Mucosa of descending colon (tissue), 3 donors: ENCODE data around the gene ZSCAN23. TPM values are rescaled to one million over a fixed set of nuclear protein-coding genes. Genes with fewer than 3 reads are reported as not detected.

Source experiments
- ATAC-seq: fragments of 200-7000 bp; cut with Tn5 transposase; one replicate; pipeline ENCODE4 v1.9.1; 2020; ENCODE audit warnings: mild to moderate bottlenecking, moderate library complexity
- DNase-seq, 3 donors: peaks; one replicate each; pipeline ENCODE4 v3.0.0-alpha.2; 2020
- H3K36me3 ChIP-seq: fragments of 200-600 bp; one replicate; pipeline ENCODE4 v1.8.0; 2021; ENCODE audit warnings: low read depth, mild to moderate bottlenecking
- H3K4me1 ChIP-seq: fragments of 200-600 bp; one replicate; pipeline ENCODE4 v1.8.0; 2021; ENCODE audit warnings: low read depth, mild to moderate bottlenecking
- H3K4me3 ChIP-seq: fragments of 200-600 bp; one replicate; pipeline ENCODE4 v1.8.0; 2021; ENCODE audit warnings: mild to moderate bottlenecking
- H3K9me3 ChIP-seq: fragments of 200-600 bp; one replicate; pipeline ENCODE4 v1.8.0; 2021; ENCODE audit warnings: mild to moderate bottlenecking
- intact Hi-C, 2 donors: fragments of 100-400 bp; cut with DNase I in 1 of 2; cut with micrococcal nuclease in 1 of 2; formaldehyde crosslinking; loops; one replicate each; pipeline versions ENCODE4 v1.11.0 to v1.11.1; 2022; cut with DNase I, micrococcal nuclease
- total RNA-seq, 3 donors: library from RNA; stranded (reverse); fragmentation: NEBNext Ultra II Directional in 2 of 3; extraction: Animal tissue kit (Norgen Biotek cat#: 25700) in 2 of 3; gene quantifications; one replicate each; pipeline versions ENCODE4 v1.2.1 to v1.2.4, GENCODE V29; 2021 to 2023
- TF ChIP-seq, protein P1 (sequence below): fragments of 200-600 bp; IDR thresholded peaks from one replicate; pipeline ENCODE4 v1.8.0; 2022; ENCODE audit warnings: antibody characterized with exemption, mild to moderate bottlenecking
- donor health status: DM: no; HTN: no; CAD: no; lungs with moderate emphysema.
- donor health status: DM: no; HTN: no; CAD: no.
- donor health status: DM: no; HTN: yes; CAD: no.

ZSCAN23 gene
- total RNA-seq, 3 donors from 2014 or later = 0.89 to 3.0 (median 2.0) TPM

DNA sequence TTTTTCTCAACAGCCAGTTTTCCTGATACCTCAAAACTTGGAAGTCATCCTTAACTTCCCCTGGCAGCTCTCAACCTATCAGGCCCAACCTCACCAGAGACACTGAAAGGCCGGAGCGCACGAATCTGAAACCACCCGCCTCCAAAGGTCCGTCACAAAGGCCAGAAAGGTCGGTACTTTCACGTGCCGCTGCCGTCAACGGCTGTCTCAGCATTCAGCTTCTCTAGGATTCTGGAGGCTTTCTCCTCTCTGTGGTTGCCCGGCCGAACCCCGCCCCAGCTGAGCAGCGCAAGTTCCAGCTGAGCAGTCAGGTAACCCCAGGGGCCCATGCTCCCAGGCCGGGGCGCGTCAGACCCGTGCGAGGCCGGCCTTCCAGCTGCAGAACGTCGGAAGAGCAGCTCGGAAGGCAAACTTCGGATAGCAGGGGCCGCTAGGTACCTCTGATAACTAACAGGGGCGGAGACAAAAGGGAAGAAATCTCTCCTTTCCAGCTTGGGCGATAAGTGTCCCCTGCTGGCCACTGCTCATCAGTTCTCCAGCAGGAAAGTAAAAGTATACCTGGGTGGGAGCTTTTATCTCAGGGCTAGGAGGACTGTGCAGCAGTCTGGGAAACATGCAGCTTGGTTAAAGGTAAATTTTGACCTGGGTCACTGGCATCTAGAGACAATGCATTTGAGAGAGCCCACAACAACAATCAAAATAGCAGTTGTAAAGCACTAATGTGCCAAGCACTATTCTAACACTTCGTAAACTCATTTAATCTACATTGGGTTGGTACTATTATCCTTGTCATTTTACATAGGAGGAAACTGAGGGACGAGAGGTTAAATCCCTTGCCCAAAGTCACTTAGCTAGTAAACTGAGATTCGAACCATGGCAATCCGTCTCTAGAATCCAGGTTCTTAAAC is 59.8 kb downstream of the ZSCAN23 start:
- Histone ChIP-seq H3K36me3 (no peaks in the 10 kb centered on the region), H3K4me1 (peaks cover 2% of the 10 kb centered on the region), H3K9me3 (peaks cover 6% of the 10 kb centered on the region), H3K4me3 (no peak overlapping the region)
- peak; percentile 100 for ATAC-seq
- TF ChIP-seq, protein P1, sequence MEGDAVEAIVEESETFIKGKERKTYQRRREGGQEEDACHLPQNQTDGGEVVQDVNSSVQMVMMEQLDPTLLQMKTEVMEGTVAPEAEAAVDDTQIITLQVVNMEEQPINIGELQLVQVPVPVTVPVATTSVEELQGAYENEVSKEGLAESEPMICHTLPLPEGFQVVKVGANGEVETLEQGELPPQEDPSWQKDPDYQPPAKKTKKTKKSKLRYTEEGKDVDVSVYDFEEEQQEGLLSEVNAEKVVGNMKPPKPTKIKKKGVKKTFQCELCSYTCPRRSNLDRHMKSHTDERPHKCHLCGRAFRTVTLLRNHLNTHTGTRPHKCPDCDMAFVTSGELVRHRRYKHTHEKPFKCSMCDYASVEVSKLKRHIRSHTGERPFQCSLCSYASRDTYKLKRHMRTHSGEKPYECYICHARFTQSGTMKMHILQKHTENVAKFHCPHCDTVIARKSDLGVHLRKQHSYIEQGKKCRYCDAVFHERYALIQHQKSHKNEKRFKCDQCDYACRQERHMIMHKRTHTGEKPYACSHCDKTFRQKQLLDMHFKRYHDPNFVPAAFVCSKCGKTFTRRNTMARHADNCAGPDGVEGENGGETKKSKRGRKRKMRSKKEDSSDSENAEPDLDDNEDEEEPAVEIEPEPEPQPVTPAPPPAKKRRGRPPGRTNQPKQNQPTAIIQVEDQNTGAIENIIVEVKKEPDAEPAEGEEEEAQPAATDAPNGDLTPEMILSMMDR = no peak
- intact Hi-C loops = no loop called here
- peak; percentile 92 to 93 (median 92) for DNase-seq

Other genes with a start within 250 kb of the ZSCAN23 start
- gene ZSCAN9, start 218.2 kb downstream of the ZSCAN23 start, total RNA-seq = 10 to 100 TPM; 14.1 to 15.7 (median 14.9) TPM
- 1 to 10 TPM; 4.0 to 6.1 (median 5.5) TPM for gene ZKSCAN4, start 191.2 kb downstream of the ZSCAN23 start, total RNA-seq
- 1 to 10 TPM in 1 of 3 donors, under 1 TPM in 1, not detected in 1; 0.24 to 2.8 TPM for gene NKAPL, start 184.2 kb downstream of the ZSCAN23 start, total RNA-seq
- 10 to 100 TPM in 1 of 3 donors, 1 to 10 TPM in 2; 8.2 to 17.7 (median 9.2) TPM for gene ZSCAN26, start 176.3 kb downstream of the ZSCAN23 start, total RNA-seq
- gene PGBD1, start 161.9 kb downstream of the ZSCAN23 start, total RNA-seq = 1 to 10 TPM in 2 of 3 donors, under 1 TPM in 1; 0.75 to 6.6 (median 1.9) TPM
- gene ZSCAN31, start 107.3 kb downstream of the ZSCAN23 start, total RNA-seq = 10 to 100 TPM in 1 of 3 donors, 1 to 10 TPM in 2; 6.3 to 20.5 (median 8.7) TPM
- gene ZKSCAN3, start 93.5 kb downstream of the ZSCAN23 start, total RNA-seq = 10 to 100 TPM in 1 of 3 donors, 1 to 10 TPM in 2; 5.2 to 12.8 (median 6.1) TPM
- gene ZSCAN12, start 43.7 kb downstream of the ZSCAN23 start, total RNA-seq = 1 to 10 TPM; 4.3 to 6.9 (median 5.0) TPM
- not detected for gene GPX6, start 72.3 kb upstream of the ZSCAN23 start, total RNA-seq
- gene GPX5, start 82.4 kb upstream of the ZSCAN23 start, total RNA-seq = not detected